Heart left ventricle (tissue), 16 donors: ENCODE results near the gene ZC4H2. TPM values are rescaled to one million over a fixed set of nuclear protein-coding genes. Genes with fewer than 3 reads are reported as not detected.

Experiments
- ATAC-seq, 4 donors: fragments of 200-7000 bp; cut with Tn5 transposase; one replicate each; pipeline ENCODE4 v1.9.1; 2020 to 2022; ENCODE audit warnings: moderate library complexity in 4 of 4, mild to moderate bottlenecking in 3 of 4, moderate number of reproducible peaks in 1 of 4
- DNase-seq, 5 donors: peaks; one replicate each; pipeline ENCODE4 v3.0.0-alpha.2; 2020
- H3K27ac ChIP-seq, 12 donors: fragments of 200-600 bp; sonication (generic) in 4 of 12; one replicate each; pipeline versions ENCODE4 v1.5.0 to v1.8.0; 2016 to 2022; ENCODE audit warnings: mild to moderate bottlenecking in 2 of 12
- H3K27me3 ChIP-seq, 9 donors: fragments of 200-600 bp; sonication (generic) in 2 of 9; one replicate each; pipeline versions ENCODE4 v1.5.1 to v1.8.0; 2016 to 2022; ENCODE audit warnings: mild to moderate bottlenecking in 3 of 9
- H3K36me3 ChIP-seq, 9 donors: fragments of 200-600 bp; sonication (generic) in 2 of 9; one replicate each; pipeline versions ENCODE4 v1.5.0 to v1.8.0; 2018 to 2022; ENCODE audit warnings: mild to moderate bottlenecking in 2 of 9
- H3K4me1 ChIP-seq, 12 donors: fragments of 200-600 bp; sonication (generic) in 4 of 12; one replicate each; pipeline versions ENCODE4 v1.5.0 to v1.8.0; 2016 to 2022; ENCODE audit warnings: mild to moderate bottlenecking in 3 of 12
- H3K4me3 ChIP-seq, 12 donors: fragments of 200-600 bp; sonication (generic) in 4 of 12; one replicate each; pipeline versions ENCODE4 v1.5.0 to v1.8.0; 2017 to 2022; ENCODE audit warnings: mild to moderate bottlenecking in 9 of 12, moderate library complexity in 4 of 12
- H3K9me3 ChIP-seq, 12 donors: fragments of 200-600 bp; sonication (generic) in 4 of 12; one replicate each; pipeline versions ENCODE4 v1.5.0 to v1.8.0; 2016 to 2022; ENCODE audit warnings: mild to moderate bottlenecking in 1 of 12
- CTCF ChIP-seq, 12 donors: fragments of 200-600 bp; sonication (generic) in 4 of 12; IDR thresholded peaks; one replicate each; pipeline versions ENCODE4 v1.5.0 to v1.8.0; 2018 to 2022; ENCODE audit warnings: antibody characterized with exemption in 12 of 12, mild to moderate bottlenecking in 5 of 12
- POLR2A ChIP-seq, 2 donors: fragments of 450-650 bp; IDR thresholded peaks; one replicate each; pipeline ENCODE4 v1.6.1; 2017; ENCODE audit warnings: antibody characterized with exemption in 2 of 2, mild to moderate bottlenecking in 2 of 2, moderate library complexity in 2 of 2
- WGBS, 4 donors: extraction: QIAGEN DNeasy Blood & Tissue Kit in 2 of 4; methylation state at CpG; one replicate each; pipeline versions ENCODE4 v1.1.5 to v1.1.7; 2013 to 2018; 5-methylcytosine and 5-hydroxymethylcytosine counted together
- intact Hi-C, 10 donors: fragments of 100-400 bp; cut with DNase I; formaldehyde crosslinking; loops; one replicate each; pipeline versions ENCODE4 v1.11.1 to v1.14.2; 2022
- polyA plus RNA-seq, 2 donors: library from polyadenylated mRNA; stranded (reverse); fragments of 200-250 nt; gene quantifications; one replicate each; pipeline ENCODE4 v1.2.3, GENCODE V29; 2013
- total RNA-seq, 9 donors: library from RNA; depleted of rRNA in 2 of 9; stranded (reverse); fragments of >200 nt in 2 of 9; fragmentation: NEBNext Ultra II Directional in 3 of 9; extraction: Animal tissue kit (Norgen Biotek cat#: 25700) in 3 of 9; gene quantifications; one replicate each; pipeline versions ENCODE4 v1.1.0 to v1.2.4, GENCODE V29; 2016 to 2023
- donor health status: ischemic (EF 13 %, LVEDD 7.1; RV severe dilation, severe dysfunction).
- donor health status: healthy with polysubstance abuse.
- donor health status: DM: no; HTN: yes; CAD: no.
- donor health status: DM: no; HTN: no; CAD: no.
- donor health status: ischemic (EF 25% LVEDD 6.9; RV normal size, moderate dysfunction).
- donor health status: ischemic (EF 25% LVEDD 5.7; RV mildly dilated, moderate dysfunction).
- donor health status: healthy.
- donor health status: DM: yes; HTN: yes; CAD: no.
- donor health status: ischemic (EF 35%, LVEDD 5.7; RV mildly dilated, moderate dysfunction).
- donor health status: nonischemic (EF 11% LVEDD 7.7; RV severe dilation, severe dysfunction).
- donor health status: DM: yes; HTN: yes; CAD: no.
- donor health status: PGD.
- donor health status: ischemic (EF 29% LVEDD 5.4; RV normal size, mild dysfunction).
- donor health status: nonischemic (EF 23%, LVEDD 6.1; RV moderate dilation, normal function).

Gene ZC4H2
- total and polyA plus RNA-seq, 11 donors = 1.8 to 11.6 (median 6.5) TPM

GRCh38 chrX:64996805-64997204 is 20.6 kb upstream of the ZC4H2 start:
- H3K27ac ChIP-seq = no peak overlapping the region
- H3K36me3 ChIP-seq = no peaks in the 10 kb centered on the region
- TF ChIP-seq POLR2A (IDR thresholded peaks at IDR 0.05) = no peak
- no peak for TF ChIP-seq CTCF (IDR thresholded peaks at IDR 0.05)
- no peak for DNase-seq
- peaks cover 0 to 5% (median 0%) of the 10 kb centered on the region in 9 donors for H3K27me3 ChIP-seq
- intact Hi-C loops = no loop called here
- H3K4me3 ChIP-seq = no peak overlapping the region
- WGBS, 4 donors = 22 to 68% (median 32%) methylated on average over 1 of the region's 1 CpG
- H3K4me1 ChIP-seq = no peaks in the 10 kb centered on the region
- H3K9me3 ChIP-seq = peaks cover 0 to 13% (median 0%) of the 10 kb centered on the region in 12 donors
- ATAC-seq = no peak

GRCh38 chrX:64994131-64994798 is 18.0 kb upstream of the ZC4H2 start:
- no peak overlapping the region for H3K27ac ChIP-seq
- peaks cover 0 to 5% (median 0%) of the 10 kb centered on the region in 9 donors for H3K27me3 ChIP-seq
- H3K9me3 ChIP-seq = peaks cover 0 to 9% (median 0%) of the 10 kb centered on the region in 12 donors
- intact Hi-C loops = no loop called here
- H3K36me3 ChIP-seq = no peaks in the 10 kb centered on the region
- DNase-seq = no peak
- ATAC-seq = no peak
- WGBS, 4 donors = 50 to 80% (median 64%) methylated on average over 2 of the region's 2 CpGs
- H3K4me3 ChIP-seq = no peak overlapping the region
- TF ChIP-seq POLR2A (IDR thresholded peaks at IDR 0.05) (no peak), CTCF (IDR thresholded peaks at IDR 0.05) (no peak)
- H3K4me1 ChIP-seq = no peaks in the 10 kb centered on the region

GRCh38 chrX:64977830-64978229 is 1.6 kb upstream of the ZC4H2 start:
- intact Hi-C loops = loop anchor here in 1 of 10 donors (5.0 kb wide), 1 partner anchor 554 kb away; the partner anchor contains the start of gene LAS1L
- H3K27ac ChIP-seq = no peak overlapping the region
- DNase-seq = no peak
- H3K27me3 ChIP-seq = peaks cover 0 to 5% (median 0%) of the 10 kb centered on the region in 9 donors
- H3K4me1 ChIP-seq = peaks cover 0 to 6% (median 0%) of the 10 kb centered on the region in 12 donors
- 71 to 89% (median 79%) methylated on average over 3 of the region's 3 CpGs for WGBS, 4 donors
- TF ChIP-seq CTCF (IDR thresholded peaks at IDR 0.05) (no peak), POLR2A (IDR thresholded peaks at IDR 0.05) (no peak)
- no peak for ATAC-seq
- H3K4me3 ChIP-seq = no peak overlapping the region
- H3K36me3 ChIP-seq = no peaks in the 10 kb centered on the region
- H3K9me3 ChIP-seq = no peaks in the 10 kb centered on the region

GRCh38 chrX:64977051-64977450 is 801 bp upstream of the ZC4H2 start:
- H3K4me3 ChIP-seq = peak overlapping the region in 3 of 12 donors; percentile 55 to 63 (median 60)
- H3K4me1 ChIP-seq = peaks cover 0 to 6% (median 0%) of the 10 kb centered on the region in 12 donors
- no peaks in the 10 kb centered on the region for H3K36me3 ChIP-seq
- DNase-seq (no peak), ATAC-seq (no peak)
- peaks cover 0 to 5% (median 0%) of the 10 kb centered on the region in 9 donors for H3K27me3 ChIP-seq
- no peak overlapping the region for H3K27ac ChIP-seq
- intact Hi-C loops = loop anchor here in 1 of 10 donors (5.0 kb wide), 1 partner anchor 555 kb away; the partner anchor contains the start of gene LAS1L
- 57 to 69% (median 64%) methylated on average over 2 of the region's 2 CpGs for WGBS, 4 donors
- H3K9me3 ChIP-seq = no peaks in the 10 kb centered on the region
- no peak for TF ChIP-seq CTCF (IDR thresholded peaks at IDR 0.05)
- TF ChIP-seq POLR2A (IDR thresholded peaks at IDR 0.05) = no peak
